AG09319 (cell line): ENCODE measurements around the gene RSBN1L.

ENCODE experiments used
- DNase-seq: peaks from one replicate; pipeline ENCODE4 v3.0.0-alpha.2; 2010; ENCODE audit warnings: low read depth; ENCODE audit errors: extremely low read depth
- TF ChIP-seq, protein P1 (sequence below): IDR thresholded peaks from 2 replicates; pipeline ENCODE4 v1.5.1; 2011; ENCODE audit warnings: low read depth, mild to moderate bottlenecking, inconsistent platforms, low read length, moderate library complexity

RSBN1L gene

DNA sequence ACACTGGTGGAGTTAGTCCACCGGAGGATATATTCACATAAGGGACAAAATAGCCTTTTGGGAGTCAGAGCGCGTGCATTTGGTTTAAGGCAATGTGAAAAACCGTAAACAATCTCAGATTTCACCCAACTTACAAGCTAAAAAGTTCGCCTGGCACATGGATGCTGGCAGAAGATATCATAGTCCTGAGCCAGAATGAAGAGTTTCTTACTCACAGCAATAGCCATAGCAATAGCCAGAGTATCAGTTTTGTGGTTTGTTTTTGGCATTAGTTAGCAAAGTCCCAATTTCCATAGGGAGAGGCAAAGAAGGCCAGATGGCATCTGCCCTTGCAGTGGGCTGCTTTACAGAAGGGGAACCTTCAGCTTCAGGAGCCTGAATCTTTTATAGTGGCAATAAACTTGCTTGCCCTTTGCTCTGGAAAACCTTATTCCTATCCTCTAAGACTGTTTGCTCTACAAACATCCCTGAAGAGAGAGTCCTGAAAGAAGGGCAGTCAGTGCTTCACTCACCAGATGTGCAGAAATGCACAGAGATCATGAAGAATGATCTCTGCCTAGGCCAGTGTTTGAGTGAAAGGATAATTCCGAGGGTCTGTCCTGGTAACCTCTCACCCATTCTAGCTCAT, 28.7 kb upstream of the RSBN1L start:
- DNase-seq, result peak; percentile 61
- TF ChIP-seq, protein P1, sequence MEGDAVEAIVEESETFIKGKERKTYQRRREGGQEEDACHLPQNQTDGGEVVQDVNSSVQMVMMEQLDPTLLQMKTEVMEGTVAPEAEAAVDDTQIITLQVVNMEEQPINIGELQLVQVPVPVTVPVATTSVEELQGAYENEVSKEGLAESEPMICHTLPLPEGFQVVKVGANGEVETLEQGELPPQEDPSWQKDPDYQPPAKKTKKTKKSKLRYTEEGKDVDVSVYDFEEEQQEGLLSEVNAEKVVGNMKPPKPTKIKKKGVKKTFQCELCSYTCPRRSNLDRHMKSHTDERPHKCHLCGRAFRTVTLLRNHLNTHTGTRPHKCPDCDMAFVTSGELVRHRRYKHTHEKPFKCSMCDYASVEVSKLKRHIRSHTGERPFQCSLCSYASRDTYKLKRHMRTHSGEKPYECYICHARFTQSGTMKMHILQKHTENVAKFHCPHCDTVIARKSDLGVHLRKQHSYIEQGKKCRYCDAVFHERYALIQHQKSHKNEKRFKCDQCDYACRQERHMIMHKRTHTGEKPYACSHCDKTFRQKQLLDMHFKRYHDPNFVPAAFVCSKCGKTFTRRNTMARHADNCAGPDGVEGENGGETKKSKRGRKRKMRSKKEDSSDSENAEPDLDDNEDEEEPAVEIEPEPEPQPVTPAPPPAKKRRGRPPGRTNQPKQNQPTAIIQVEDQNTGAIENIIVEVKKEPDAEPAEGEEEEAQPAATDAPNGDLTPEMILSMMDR, result no peak

DNA sequence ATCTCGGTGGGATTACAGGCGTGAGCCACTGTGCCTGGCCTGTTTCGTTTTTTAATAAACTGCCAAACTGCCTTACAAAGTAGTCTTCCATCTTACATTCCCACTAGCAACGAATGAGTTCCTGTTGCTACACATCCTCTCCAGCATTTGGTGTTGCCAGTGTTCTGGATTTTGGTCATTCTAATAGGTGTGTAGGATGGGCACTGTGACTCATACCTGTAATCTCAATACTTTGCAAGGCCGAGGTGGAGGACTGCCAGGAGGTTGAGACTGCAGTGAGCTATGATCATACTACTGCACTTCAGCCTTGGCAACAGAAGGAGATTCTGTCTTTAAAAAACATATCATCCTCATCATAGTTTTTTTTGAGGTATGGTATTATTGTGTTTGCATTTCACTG, 21.4 kb upstream of the RSBN1L start:
- TF ChIP-seq, protein P1, result no peak
- DNase-seq, result no peak

DNA sequence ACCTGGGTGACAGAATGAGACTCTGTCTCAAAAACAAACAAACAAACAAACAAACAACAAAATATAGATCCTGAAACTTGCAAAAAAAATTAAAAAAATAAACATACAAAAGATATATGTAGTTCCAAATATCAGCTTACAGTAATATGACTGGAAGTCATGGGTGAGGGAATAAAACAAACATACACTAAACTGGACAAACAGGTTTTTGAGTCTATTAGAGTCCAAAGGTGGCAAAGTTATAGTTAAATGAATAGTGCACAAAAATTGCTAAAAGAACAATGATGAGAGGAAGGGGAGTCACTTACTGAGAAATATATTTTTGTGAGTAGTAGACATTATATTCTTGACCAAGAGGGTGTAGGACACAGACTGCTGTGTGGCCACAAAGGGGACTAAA, 16.7 kb upstream of the RSBN1L start:
- DNase-seq, result no peak
- TF ChIP-seq, protein P1, result no peak

DNA sequence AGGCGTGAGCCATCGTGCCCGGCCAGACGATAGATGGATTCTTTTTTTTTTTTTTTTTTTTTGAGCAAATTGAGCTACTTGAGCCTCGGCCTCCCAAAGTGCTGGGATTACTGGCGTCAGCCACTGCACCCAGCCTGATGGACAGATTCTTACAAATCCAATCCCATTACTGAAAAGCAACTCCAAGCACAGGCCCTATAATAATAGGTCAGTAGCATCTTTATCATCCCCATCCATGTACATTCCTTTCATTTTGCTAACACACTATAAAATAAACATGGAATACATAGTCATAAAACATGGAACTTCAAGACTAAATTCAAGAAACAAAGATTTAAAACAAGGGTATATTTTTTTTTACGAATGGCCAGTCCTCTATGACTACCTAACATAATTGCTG, 16.0 kb upstream of the RSBN1L start:
- DNase-seq, result no peak
- TF ChIP-seq, protein P1, result no peak

DNA sequence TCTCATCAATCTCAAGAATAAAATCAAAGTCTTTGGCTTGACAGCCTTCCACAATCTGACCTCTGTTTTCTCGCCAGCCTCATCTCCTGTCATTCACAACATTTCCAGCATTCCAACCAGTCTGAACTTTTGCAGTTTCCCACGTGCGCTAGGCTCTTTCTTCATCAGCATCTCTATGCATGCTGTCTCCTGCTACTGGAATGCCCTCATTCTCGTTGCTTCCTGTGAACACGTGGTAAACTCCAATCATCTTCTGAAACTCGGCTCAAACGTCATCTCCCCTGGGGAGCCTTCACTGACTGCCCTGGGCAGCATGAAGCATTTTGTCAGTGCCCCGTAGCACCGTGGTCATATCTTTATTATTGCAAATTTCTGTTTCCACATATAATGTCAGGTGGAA, 12.2 kb upstream of the RSBN1L start:
- no peak for DNase-seq
- TF ChIP-seq, protein P1, result no peak

DNA sequence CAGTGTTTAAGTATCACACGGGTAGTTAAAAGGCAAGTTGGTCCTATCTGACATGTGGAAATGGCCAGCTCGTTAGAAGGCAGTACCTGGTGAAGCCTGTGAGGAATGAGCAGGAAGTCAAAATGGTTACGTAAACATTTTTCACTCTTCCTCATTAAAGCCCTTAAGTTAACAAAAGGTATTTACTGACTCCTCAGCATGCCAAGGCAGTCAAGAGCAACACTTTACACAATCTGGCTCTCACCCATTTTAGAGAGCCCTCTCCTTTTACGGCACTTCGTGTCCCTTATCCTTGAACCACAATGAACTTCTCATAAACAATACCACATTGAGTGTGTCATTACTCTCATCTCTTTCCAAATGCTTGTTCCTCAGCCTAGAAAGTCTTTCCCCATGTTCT, 11.0 kb upstream of the RSBN1L start:
- DNase-seq, result no peak
- TF ChIP-seq, protein P1, result no peak

DNA sequence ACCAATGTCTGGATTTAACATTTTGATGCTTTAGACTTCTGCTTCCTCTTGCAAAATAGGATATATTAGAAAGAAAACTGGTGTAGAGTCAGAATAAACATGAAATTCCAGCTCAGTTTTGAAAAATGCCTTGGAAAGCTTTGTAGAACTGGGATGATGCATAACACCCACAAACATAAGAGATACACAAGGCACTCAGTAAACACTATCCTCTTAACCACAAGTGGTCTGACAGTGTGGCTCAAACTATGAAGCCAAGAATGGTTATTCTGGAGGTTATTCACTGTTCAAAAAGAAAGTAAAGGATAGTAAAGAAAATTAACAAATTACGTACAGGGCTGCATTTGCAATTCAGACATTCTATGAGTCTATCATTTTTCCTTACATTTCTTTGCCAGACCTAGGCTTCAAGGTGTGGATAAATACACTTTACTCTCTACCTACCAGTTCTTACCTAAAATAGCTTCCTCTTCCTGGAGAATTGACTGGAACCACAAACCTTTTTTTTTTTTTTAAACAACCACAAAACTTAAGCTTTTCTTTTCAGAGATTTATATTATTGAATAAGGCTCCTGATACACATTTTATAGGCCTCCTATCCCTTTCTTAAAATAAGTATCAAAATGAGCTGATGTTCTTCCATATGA, 9.0 kb upstream of the RSBN1L start:
- no peak for DNase-seq
- TF ChIP-seq, protein P1, result no peak
